Neural progenitor cell (in vitro differentiated cells): ENCODE results near the gene RNGTT.

Experiments
- EZH2 ChIP-seq: fragments of 200-600 bp; sonication (generic); IDR thresholded peaks from 2 replicates; pipeline ENCODE4 v1.6.1; 2017; ENCODE audit warnings: antibody characterized with exemption, mild to moderate bottlenecking, moderate library complexity
- EZH2phosphoT487 ChIP-seq: fragments of 200-600 bp; sonication (generic); IDR thresholded peaks from 2 replicates; pipeline ENCODE4 v1.6.1; 2017; ENCODE audit warnings: antibody characterized with exemption
- TF ChIP-seq, protein P1 (sequence below): fragments of 200-600 bp; sonication (generic); IDR thresholded peaks from 2 replicates; pipeline ENCODE4 v1.5.1; 2017; ENCODE audit warnings: antibody characterized with exemption, mild to moderate bottlenecking

DNA sequence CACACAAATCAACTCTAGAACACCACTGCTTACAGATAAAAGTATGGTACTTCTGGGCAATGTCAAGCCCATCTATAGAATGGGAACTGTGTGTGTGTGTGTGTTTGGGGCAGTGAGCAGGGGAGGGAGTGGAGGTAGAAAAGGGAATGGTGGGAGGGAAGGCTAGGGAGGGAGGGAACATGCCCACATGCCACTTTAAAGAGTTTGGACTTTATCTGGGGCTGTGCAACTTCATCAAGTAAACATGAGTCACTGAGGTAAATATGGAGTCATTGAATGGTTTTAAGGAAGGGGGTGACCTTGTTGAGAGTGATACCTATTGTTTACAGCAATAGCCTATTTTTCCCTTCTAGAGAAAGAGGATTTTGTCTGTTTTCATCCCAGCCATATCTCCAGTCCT lies 22.5 kb upstream of the RNGTT start:
- TF ChIP-seq EZH2, result no peak
- TF ChIP-seq, protein P1, sequence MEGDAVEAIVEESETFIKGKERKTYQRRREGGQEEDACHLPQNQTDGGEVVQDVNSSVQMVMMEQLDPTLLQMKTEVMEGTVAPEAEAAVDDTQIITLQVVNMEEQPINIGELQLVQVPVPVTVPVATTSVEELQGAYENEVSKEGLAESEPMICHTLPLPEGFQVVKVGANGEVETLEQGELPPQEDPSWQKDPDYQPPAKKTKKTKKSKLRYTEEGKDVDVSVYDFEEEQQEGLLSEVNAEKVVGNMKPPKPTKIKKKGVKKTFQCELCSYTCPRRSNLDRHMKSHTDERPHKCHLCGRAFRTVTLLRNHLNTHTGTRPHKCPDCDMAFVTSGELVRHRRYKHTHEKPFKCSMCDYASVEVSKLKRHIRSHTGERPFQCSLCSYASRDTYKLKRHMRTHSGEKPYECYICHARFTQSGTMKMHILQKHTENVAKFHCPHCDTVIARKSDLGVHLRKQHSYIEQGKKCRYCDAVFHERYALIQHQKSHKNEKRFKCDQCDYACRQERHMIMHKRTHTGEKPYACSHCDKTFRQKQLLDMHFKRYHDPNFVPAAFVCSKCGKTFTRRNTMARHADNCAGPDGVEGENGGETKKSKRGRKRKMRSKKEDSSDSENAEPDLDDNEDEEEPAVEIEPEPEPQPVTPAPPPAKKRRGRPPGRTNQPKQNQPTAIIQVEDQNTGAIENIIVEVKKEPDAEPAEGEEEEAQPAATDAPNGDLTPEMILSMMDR, result no peak
- no peak for TF ChIP-seq EZH2phosphoT487
